Bronchial epithelial cell (primary cell): ENCODE measurements around the gene RCOR2. TPM values are rescaled to one million over a fixed set of nuclear protein-coding genes. Genes with fewer than 3 reads are reported as not detected.
A peak's percentile ranks its signal among the peaks of the same experiment; 100 is the strongest.

Source experiments
- DNase-seq: peaks from one replicate; pipeline ENCODE4 v3.0.0-alpha.2; 2010; ENCODE audit warnings: low read depth
- FAIRE-seq: peaks from 2 replicates; lab custom pipeline; 2011; peaks lifted over from hg19 to GRCh38; lab: Jason Lieb, UNC
- H3K27me3 ChIP-seq: 2 replicates; pipeline ENCODE4 v1.5.1; 2011; ENCODE audit warnings: low read length; ENCODE audit not compliant: control insufficient read depth, insufficient read depth
- H3K36me3 ChIP-seq: 2 replicates; pipeline ENCODE4 v1.5.1; 2011; ENCODE audit warnings: low read length; ENCODE audit not compliant: control insufficient read depth, insufficient read depth
- H3K4me3 ChIP-seq: 2 replicates; pipeline ENCODE4 v1.5.1; 2011; ENCODE audit warnings: mild to moderate bottlenecking, low read depth, low read length, control low read depth
- CTCF ChIP-seq: IDR thresholded peaks from 2 replicates; pipeline ENCODE4 v1.5.1; 2011; ENCODE audit warnings: mild to moderate bottlenecking, moderate library complexity, low read length, control low read depth, inconsistent platforms; ENCODE audit not compliant: insufficient read depth, severe bottlenecking
- total RNA-seq: library from RNA; depleted of rRNA; stranded (reverse); fragments of >200 nt; gene quantifications from 2 replicates; pipeline ENCODE4 v1.2.1, GENCODE V29; 2014

RCOR2 gene
- total RNA-seq, 1 donor from 2014 or later, result 2.4 TPM

GRCh38 chr11:63911440-63911839 is 5.5 kb downstream of the RCOR2 start:
- H3K4me3 ChIP-seq, result no peak overlapping the region
- FAIRE-seq (no peak), DNase-seq (no peak)
- no peaks in the 10 kb centered on the region for H3K27me3 ChIP-seq
- TF ChIP-seq CTCF, result no peak
- peaks cover 19% of the 10 kb centered on the region for H3K36me3 ChIP-seq

- peaks cover 23% of the 10 kb centered on the region for H3K36me3 ChIP-seq
- DNase-seq (no peak), FAIRE-seq (no peak)
- no peak for TF ChIP-seq CTCF
- H3K27me3 ChIP-seq, result no peaks in the 10 kb centered on the region
- no peak overlapping the region for H3K4me3 ChIP-seq
Observed at GRCh38 chr11:63910675-63911074, 6.3 kb downstream of the RCOR2 start.

GRCh38 chr11:63909591-63910506 is 7.1 kb downstream of the RCOR2 start:
- FAIRE-seq, result peak; percentile 23

GRCh38 chr11:63908631-63909401 is 8.1 kb downstream of the RCOR2 start:
- H3K4me3 ChIP-seq, result no peak overlapping the region
- no peak for TF ChIP-seq CTCF
- DNase-seq (no peak), FAIRE-seq (no peak)
- H3K36me3 ChIP-seq, result peaks cover 33% of the 10 kb centered on the region
- no peaks in the 10 kb centered on the region for H3K27me3 ChIP-seq

More at GRCh38 chr11:63909591-63910506, 7.1 kb downstream of the RCOR2 start:
- no peak for TF ChIP-seq CTCF
- H3K4me3 ChIP-seq, result no peak overlapping the region
- H3K27me3 ChIP-seq, result no peaks in the 10 kb centered on the region
- DNase-seq, result no peak
- H3K36me3 ChIP-seq, result peaks cover 28% of the 10 kb centered on the region

- DNase-seq (no peak), FAIRE-seq (no peak)
- TF ChIP-seq CTCF, result no peak
- peaks cover 39% of the 10 kb centered on the region for H3K36me3 ChIP-seq
- no peak overlapping the region for H3K4me3 ChIP-seq
- H3K27me3 ChIP-seq, result no peaks in the 10 kb centered on the region
Observed at GRCh38 chr11:63907808-63908530, 9.0 kb downstream of the RCOR2 start.
